ENCODE measurements around the gene PIK3C2G.

PIK3C2G gene

DNA sequence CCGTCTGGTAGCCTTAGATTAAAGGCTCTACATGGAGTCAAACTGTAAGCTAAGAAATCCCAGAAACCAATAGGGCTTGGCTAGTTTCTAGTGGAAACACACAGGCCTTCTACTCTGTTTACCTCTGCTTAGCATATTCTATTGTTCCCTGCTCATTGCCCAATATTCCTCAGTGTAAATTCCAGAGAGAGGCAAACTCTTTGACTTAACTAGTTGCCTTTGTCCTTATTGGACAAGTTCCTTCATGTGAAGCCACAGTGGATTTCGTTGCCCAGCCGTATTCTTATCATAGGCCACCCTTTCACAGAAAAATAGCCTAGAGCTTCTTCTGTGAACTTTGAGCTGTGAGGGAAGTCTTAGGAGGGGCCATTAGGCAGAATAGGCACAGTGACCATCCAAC is 290.4 kb downstream of the PIK3C2G start:
- in situ Hi-C loops (cut with HindIII; ENCODE audit: low sequenced_read_pairs) = no loop called here

DNA sequence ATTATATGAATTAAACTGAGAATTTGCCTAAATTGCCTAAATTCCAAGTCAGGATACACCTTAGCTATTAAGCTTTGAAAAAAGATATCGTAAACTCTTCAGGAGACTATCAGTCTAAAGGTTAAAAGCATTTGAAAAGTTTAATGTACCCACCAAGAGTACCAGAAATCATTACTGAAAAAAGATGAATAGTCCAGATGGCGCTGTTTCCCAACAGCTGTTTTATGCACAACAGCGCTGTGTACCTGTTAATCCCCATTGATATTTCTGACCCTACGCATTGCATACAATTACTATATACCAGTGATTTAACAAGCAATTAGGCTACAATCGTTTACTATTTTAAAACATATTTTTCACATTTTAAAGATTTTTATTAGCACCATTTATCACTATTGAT is 291.5 kb downstream of the PIK3C2G start:
- in situ Hi-C loops (cut with HindIII; ENCODE audit: low sequenced_read_pairs) = no loop called here

- in situ Hi-C loops (cut with HindIII; ENCODE audit: low sequenced_read_pairs) = no loop called here
Measured at GRCh38 chr12:18556161-18556560, 294.8 kb downstream of the PIK3C2G start.

DNA sequence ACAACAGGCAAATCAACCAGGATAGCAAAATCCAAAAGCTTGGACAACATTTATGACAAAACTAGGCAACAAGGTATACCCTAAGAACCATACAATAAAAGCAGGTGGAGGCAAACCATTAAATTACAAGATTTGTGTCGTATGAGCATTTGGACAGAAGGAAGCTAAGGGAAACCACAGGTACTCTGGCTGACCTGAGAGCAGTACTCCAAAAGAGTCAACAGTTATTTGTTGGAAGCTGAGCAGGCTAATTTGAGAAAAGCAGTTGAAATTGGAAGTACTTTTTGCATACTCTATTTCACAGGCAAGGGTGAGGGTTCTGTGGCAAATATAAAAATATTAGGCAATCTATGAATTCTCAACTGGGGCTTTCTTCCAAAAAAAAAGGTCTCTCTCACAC is 297.9 kb downstream of the PIK3C2G start:
- in situ Hi-C loops (cut with HindIII; ENCODE audit: low sequenced_read_pairs) = no loop called here

DNA sequence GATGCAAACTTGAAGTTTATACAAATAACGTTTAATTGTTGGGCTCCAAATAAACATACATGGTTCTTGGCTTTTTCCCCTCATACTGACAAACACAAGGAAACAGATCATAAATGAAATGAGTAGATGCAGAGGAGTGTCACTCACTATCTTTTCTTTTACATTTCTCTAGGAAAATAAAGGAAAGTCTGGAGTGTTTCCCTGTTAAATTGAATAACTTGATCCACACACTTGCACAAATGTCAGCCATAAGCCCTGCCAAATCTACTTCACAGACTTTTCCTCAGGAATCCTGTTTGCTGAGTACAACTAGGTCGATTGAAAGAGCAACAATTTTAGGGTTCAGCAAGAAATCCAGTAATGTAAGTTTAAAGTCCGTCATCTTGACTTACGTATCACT is 301.2 kb downstream of the PIK3C2G start:
- in situ Hi-C loops (cut with HindIII; ENCODE audit: low sequenced_read_pairs) = no loop called here

DNA sequence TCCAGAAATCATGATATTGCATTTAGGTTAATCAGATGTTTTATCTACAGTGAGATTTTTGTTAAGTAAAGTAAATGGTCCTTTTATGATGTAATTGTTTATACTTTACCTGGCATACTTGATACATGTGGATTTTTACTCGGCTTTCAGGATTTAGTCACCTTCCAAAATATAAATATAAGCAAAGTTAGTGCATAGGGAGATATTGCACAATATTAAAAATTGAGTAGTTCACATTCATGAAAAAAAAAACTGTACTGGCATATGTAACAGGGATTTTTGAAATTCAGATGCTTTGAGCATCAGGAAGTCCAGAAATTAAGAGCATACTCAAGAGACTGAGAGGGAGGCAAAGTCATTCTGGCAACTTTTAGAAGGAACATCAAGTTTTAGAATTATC is 303.0 kb downstream of the PIK3C2G start:
- in situ Hi-C loops (cut with HindIII; ENCODE audit: low sequenced_read_pairs) = no loop called here

DNA sequence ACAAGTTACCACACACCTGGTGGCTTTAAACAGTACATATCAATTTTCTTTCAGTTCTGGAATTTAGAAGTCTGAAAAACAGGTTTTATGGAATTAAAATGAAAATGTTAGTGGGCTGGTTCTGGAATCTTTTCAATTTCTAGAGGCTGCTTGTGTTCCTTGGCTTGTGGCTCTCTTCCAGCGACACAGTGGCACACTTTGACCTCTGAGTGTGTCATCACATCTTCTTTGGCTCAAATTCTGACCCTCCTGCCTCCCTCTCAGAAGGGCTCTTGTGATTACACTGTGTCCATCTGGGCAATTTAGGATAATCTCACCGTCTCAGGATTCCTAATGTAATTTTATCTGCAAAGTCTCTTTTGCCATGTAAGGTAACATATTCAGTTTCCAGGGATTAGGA is 306.5 kb downstream of the PIK3C2G start:
- in situ Hi-C loops (cut with HindIII; ENCODE audit: low sequenced_read_pairs) = no loop called here

GRCh38 chr12:18570543-18570942 is 309.2 kb downstream of the PIK3C2G start:
- in situ Hi-C loops (cut with HindIII; ENCODE audit: low sequenced_read_pairs) = no loop called here

DNA sequence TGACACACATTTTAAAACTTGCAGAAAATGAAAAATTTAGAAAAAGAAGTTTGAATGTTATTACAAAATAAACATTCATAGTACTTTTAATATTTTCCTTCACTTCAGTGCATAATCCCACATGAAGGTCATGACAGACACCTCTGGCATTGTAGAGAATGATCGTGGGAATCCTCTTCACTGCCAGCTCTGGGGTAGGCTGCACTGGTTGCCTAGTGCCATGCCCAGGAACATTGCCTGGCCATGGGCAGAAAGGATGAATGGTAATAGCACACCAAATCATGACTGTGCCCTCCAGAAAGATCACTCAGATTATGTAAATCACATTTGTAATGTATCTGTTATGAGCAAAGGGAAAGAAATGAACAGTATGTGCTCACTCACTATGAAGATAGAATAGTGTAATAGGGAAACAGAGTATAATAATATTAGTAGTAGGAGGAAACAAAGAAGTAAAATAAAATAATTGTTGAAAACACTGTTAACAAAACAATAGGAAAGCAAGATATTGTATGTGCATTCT is 314.8 kb downstream of the PIK3C2G start:
- in situ Hi-C loops (cut with HindIII; ENCODE audit: low sequenced_read_pairs) = no loop called here

GRCh38 chr12:18576648-18577047 is 315.3 kb downstream of the PIK3C2G start:
- in situ Hi-C loops (cut with HindIII; ENCODE audit: low sequenced_read_pairs) = no loop called here

DNA sequence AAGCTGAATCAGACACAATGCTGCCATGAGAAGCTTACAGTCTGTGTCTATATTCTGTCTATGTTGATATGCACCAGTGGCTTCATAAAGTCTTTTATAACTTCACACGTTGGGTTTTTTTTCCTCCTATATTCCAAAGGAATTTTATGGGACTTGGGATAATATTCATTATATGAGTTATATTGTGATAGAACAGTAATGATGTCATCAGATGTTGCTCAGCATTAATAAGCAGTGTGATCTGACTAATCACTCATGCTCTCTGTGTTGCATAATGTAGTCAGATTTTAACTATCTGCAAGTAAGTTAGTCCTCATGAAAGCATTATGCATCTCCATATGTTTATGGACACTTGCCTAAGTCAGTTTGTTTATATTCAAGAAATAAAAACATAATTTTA is 316.9 kb downstream of the PIK3C2G start:
- in situ Hi-C loops (cut with HindIII; ENCODE audit: low sequenced_read_pairs) = no loop called here

GRCh38 chr12:18580291-18580690 is 319.0 kb downstream of the PIK3C2G start:
- in situ Hi-C loops (cut with HindIII; ENCODE audit: low sequenced_read_pairs) = no loop called here

DNA sequence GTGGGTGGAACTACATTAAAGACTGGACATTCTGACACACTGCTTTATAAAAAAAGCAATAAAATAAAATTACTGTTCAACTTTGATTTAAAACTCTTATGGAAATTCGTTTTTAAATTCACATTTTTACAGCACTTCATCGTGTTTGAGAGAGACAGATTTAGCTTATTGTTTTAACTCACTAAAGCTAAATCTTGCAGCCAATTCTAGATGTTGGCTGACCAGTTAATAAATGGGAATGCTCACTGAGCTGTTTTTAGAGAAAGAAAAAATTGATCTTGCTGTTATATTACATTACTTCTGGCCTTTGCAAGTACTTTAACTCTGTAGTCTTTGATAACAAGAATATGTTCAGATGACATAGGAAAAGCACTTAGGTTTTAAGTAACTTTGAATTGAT is 319.4 kb downstream of the PIK3C2G start:
- in situ Hi-C loops (cut with HindIII; ENCODE audit: low sequenced_read_pairs) = no loop called here

DNA sequence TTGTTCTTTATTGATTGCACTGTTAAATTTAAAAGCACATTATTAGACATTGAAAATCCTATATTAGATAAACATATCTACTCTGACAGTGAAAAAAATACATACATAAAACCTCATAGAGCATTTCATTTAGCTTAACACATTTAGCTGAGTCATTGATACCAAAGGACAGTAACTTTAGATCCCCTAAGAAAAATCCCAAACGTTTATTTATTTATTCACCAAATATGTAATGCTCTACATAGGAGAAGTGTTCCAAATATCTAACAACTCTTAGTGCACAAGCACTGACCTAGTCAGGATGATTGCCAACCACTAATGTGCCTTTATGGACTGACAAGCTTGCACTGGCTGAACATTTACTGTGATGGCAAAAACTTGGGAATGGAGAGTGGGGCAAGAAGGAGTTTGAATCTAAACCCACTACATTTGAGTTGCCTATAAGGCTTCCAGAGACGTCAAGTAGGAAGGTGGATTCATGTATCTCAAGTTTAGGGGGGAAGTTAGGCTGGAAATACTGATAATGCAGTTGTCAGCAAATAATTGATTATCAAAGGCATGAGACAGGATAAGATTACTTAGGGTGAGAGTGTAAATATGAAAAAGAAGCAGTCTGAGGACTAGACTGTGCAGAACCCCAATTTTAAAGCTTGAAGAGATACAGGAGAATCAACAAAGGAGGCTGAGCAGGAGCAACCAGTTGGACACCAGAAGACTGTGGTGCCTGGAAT is 320.1 kb downstream of the PIK3C2G start:
- in situ Hi-C loops (cut with HindIII; ENCODE audit: low sequenced_read_pairs) = no loop called here

- in situ Hi-C loops (cut with HindIII; ENCODE audit: low sequenced_read_pairs) = no loop called here
Measured at GRCh38 chr12:18583655-18584054, 322.3 kb downstream of the PIK3C2G start.

DNA sequence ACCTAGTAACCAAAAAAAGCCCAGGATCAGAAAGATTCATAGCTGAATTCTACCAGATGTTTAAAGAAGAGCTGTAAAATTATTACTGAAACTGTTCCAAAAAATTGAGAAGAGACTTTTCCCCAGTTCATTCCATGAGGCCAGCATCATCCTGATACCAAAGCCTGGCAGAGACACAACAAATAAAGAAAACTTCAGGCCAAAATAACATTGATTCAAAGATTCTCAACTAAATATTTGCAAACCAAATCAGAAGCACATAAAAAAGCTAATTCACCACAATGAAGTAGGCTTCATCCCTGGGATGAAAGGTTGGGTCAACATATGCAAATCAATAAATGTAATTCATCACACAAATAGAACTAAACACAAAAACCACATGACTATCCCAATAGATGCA is 325.3 kb downstream of the PIK3C2G start:
- in situ Hi-C loops (cut with HindIII; ENCODE audit: low sequenced_read_pairs) = no loop called here

- in situ Hi-C loops (cut with HindIII; ENCODE audit: low sequenced_read_pairs) = no loop called here
Measured at GRCh38 chr12:18589316-18589715, 328.0 kb downstream of the PIK3C2G start.

DNA sequence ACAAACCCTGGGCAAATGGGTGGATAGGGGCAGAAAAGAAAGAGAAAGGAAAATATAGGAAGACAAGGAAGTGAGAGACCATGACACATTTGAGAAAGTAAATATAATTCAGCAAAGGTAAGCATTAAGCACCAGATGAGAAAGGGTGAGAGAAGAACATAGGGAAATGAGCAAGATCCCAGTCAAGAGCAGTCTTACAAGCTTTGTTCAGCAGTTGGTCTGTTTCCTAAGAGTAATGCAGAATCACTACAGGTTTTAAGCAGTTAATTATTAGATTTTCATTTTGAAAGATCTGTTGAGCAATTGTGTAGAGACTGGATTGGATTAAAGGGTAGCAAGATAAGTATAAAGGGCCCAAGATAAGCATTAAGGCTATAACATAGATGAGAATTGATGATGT is 330.2 kb downstream of the PIK3C2G start:
- in situ Hi-C loops (cut with HindIII; ENCODE audit: low sequenced_read_pairs) = no loop called here

DNA sequence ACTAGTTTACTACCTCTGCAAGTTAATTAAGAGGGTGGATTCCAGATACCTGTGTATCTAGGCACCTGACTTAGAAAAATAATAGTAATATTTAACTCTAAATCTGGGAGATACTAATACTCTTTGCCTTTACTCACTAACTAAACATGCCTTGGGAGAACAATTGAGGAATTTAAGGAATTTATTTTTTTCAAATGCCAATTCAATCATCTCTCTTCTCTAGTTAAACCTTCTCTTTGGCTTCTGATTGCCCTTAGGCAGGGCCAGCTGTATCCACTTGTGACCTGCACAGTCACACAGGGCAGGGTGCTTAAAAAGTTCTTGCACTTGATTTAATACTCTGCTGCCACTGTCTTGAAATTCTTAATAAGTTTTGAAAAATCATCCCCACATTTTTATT is 334.1 kb downstream of the PIK3C2G start:
- in situ Hi-C loops (cut with HindIII; ENCODE audit: low sequenced_read_pairs) = no loop called here

DNA sequence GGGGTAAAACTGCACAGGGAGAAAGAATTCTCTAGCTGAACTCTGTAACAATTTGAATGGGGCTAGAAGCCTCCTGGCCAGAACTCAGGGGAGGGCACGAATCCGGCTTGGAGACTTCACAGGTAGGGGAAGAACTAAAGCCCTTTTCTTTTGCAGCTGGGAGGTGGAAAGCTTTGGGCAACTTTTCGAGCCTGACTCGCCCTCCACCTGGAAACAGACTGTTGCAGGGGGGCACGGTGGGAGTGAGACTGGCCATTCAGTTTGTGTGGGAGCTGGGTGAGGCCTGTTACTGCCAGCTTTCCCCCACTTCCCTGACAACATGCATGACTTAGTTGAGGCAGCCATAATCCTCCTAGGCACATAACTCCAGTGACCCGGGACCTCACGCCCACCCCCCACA is 340.6 kb downstream of the PIK3C2G start:
- in situ Hi-C loops (cut with HindIII; ENCODE audit: low sequenced_read_pairs) = no loop called here

DNA sequence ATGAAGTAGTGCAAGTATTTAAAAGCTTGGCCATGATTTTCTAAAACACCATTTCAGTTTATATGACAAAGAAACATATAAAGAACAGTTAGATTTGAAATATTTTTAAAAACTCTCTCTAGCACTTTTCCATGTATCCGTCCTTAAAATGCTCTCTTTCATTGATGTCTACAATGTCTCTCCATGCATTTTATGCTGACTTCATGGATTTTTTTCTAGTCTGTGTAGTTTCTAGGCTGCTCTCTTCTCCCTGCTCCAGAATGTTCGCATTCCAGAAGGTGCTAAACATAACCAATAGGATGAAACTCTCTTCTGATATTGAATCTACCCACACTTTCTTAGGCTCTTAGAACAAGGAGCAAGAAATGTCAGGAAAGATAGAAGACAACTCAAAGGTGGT is 351.7 kb downstream of the PIK3C2G start:
- in situ Hi-C loops (cut with HindIII; ENCODE audit: low sequenced_read_pairs) = no loop called here

DNA sequence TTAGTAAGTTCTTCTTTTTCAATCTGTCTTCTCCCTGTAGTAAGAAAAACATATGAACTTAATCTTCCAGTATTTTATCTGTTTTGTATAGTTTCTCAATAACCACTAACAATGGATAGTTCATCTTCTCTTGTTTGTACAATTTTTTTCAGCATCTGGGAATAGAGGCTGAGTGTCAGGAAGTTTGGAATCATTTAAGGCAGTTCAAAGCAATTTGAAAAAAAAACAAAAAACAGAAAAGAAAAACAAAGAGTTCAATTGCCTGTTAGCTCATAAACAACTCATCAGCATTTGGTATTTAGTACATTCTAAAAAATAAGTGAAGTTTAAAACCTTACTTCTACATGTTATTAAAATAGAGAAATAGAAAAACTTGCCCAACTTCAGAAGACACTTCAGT is 359.7 kb downstream of the PIK3C2G start:
- in situ Hi-C loops (cut with HindIII; ENCODE audit: low sequenced_read_pairs) = no loop called here

- in situ Hi-C loops (cut with HindIII; ENCODE audit: low sequenced_read_pairs) = no loop called here
Measured at GRCh38 chr12:18629445-18629844, 368.1 kb downstream of the PIK3C2G start.
